Activated naive CD8-positive, alpha-beta T cell (primary cell): ENCODE data around the gene SH2D2A.
A peak's percentile ranks its signal among the peaks of the same experiment; 100 is the strongest.

Source experiments
- H3K27ac Mint-ChIP-seq: one replicate; pipeline ENCODE4 v1.8.0; 2021; ENCODE audit warnings: mixed read lengths
- H3K27me3 Mint-ChIP-seq: one replicate; pipeline ENCODE4 v1.8.0; 2021; ENCODE audit warnings: mixed read lengths
- H3K36me3 Mint-ChIP-seq: one replicate; pipeline ENCODE4 v1.8.0; 2021; ENCODE audit warnings: mixed read lengths
- H3K4me1 Mint-ChIP-seq: one replicate; pipeline ENCODE4 v1.8.0; 2021; ENCODE audit warnings: low read depth, mixed read lengths
- H3K4me3 Mint-ChIP-seq: one replicate; pipeline ENCODE4 v1.8.0; 2021; ENCODE audit warnings: mild to moderate bottlenecking, mixed read lengths
- H3K9me3 Mint-ChIP-seq: one replicate; pipeline ENCODE4 v1.8.0; 2021; ENCODE audit warnings: low read depth, mixed read lengths

SH2D2A gene

GRCh38 chr1:156788136-156788535 lies 28.5 kb downstream of the SH2D2A start:
- Mint-ChIP-seq H3K9me3 (no peaks in the 10 kb centered on the region), H3K4me1 (peaks cover 5% of the 10 kb centered on the region), H3K27me3 (no peaks in the 10 kb centered on the region), H3K4me3 (no peak overlapping the region), H3K27ac (no peak overlapping the region), H3K36me3 (peaks cover 4% of the 10 kb centered on the region)

GRCh38 chr1:156786640-156787039 lies 30.0 kb downstream of the SH2D2A start:
- Mint-ChIP-seq H3K27me3 (no peaks in the 10 kb centered on the region), H3K36me3 (peaks cover 8% of the 10 kb centered on the region), H3K4me1 (peaks cover 14% of the 10 kb centered on the region), H3K4me3 (no peak overlapping the region), H3K27ac (no peak overlapping the region), H3K9me3 (no peaks in the 10 kb centered on the region)

- H3K4me3 Mint-ChIP-seq = no peak overlapping the region
- H3K36me3 Mint-ChIP-seq = peaks cover 13% of the 10 kb centered on the region
- H3K27ac Mint-ChIP-seq = no peak overlapping the region
Observed at GRCh38 chr1:156785458-156785857, 31.2 kb downstream of the SH2D2A start.

GRCh38 chr1:156781585-156782186 lies 35.0 kb downstream of the SH2D2A start:
- H3K4me1 Mint-ChIP-seq = peaks cover 38% of the 10 kb centered on the region
- peaks cover 10% of the 10 kb centered on the region for H3K36me3 Mint-ChIP-seq
- H3K27ac Mint-ChIP-seq = no peak overlapping the region
- no peaks in the 10 kb centered on the region for H3K9me3 Mint-ChIP-seq
- no peaks in the 10 kb centered on the region for H3K27me3 Mint-ChIP-seq
- no peak overlapping the region for H3K4me3 Mint-ChIP-seq

More at GRCh38 chr1:156785458-156785857, 31.2 kb downstream of the SH2D2A start:
- H3K4me1 Mint-ChIP-seq = peaks cover 22% of the 10 kb centered on the region
- no peaks in the 10 kb centered on the region for H3K9me3 Mint-ChIP-seq
- H3K27me3 Mint-ChIP-seq = no peaks in the 10 kb centered on the region

- Mint-ChIP-seq H3K9me3 (no peaks in the 10 kb centered on the region), H3K36me3 (peaks cover 8% of the 10 kb centered on the region), H3K4me3 (no peak overlapping the region), H3K27me3 (no peaks in the 10 kb centered on the region), H3K4me1 (peaks cover 53% of the 10 kb centered on the region), H3K27ac (no peak overlapping the region)
Observed at GRCh38 chr1:156777573-156777972, 39.1 kb downstream of the SH2D2A start.

- peaks cover 55% of the 10 kb centered on the region for H3K4me1 Mint-ChIP-seq
- no peak overlapping the region for H3K4me3 Mint-ChIP-seq
- H3K27ac Mint-ChIP-seq = no peak overlapping the region
- no peaks in the 10 kb centered on the region for H3K9me3 Mint-ChIP-seq
- peaks cover 7% of the 10 kb centered on the region for H3K36me3 Mint-ChIP-seq
- H3K27me3 Mint-ChIP-seq = no peaks in the 10 kb centered on the region
Observed at GRCh38 chr1:156776942-156777341, 39.7 kb downstream of the SH2D2A start.

GRCh38 chr1:156775799-156776198 lies 40.8 kb downstream of the SH2D2A start:
- Mint-ChIP-seq H3K27ac (no peak overlapping the region), H3K9me3 (no peaks in the 10 kb centered on the region), H3K4me1 (peaks cover 52% of the 10 kb centered on the region), H3K27me3 (no peaks in the 10 kb centered on the region), H3K4me3 (peak overlapping the region; percentile 1), H3K36me3 (peaks cover 5% of the 10 kb centered on the region)

GRCh38 chr1:156773607-156774006 lies 43.0 kb downstream of the SH2D2A start:
- no peaks in the 10 kb centered on the region for H3K9me3 Mint-ChIP-seq
- no peaks in the 10 kb centered on the region for H3K27me3 Mint-ChIP-seq
- peaks cover 67% of the 10 kb centered on the region for H3K4me1 Mint-ChIP-seq
- no peak overlapping the region for H3K4me3 Mint-ChIP-seq
- H3K36me3 Mint-ChIP-seq = peaks cover 14% of the 10 kb centered on the region
- no peak overlapping the region for H3K27ac Mint-ChIP-seq

GRCh38 chr1:156772728-156773497 lies 43.7 kb downstream of the SH2D2A start:
- Mint-ChIP-seq H3K4me3 (no peak overlapping the region), H3K36me3 (peaks cover 15% of the 10 kb centered on the region), H3K27ac (no peak overlapping the region), H3K4me1 (peaks cover 66% of the 10 kb centered on the region), H3K27me3 (no peaks in the 10 kb centered on the region), H3K9me3 (no peaks in the 10 kb centered on the region)

GRCh38 chr1:156772222-156772621 lies 44.4 kb downstream of the SH2D2A start:
- Mint-ChIP-seq H3K36me3 (peaks cover 15% of the 10 kb centered on the region), H3K9me3 (no peaks in the 10 kb centered on the region), H3K27ac (no peak overlapping the region), H3K4me1 (peaks cover 60% of the 10 kb centered on the region), H3K27me3 (no peaks in the 10 kb centered on the region), H3K4me3 (no peak overlapping the region)

- H3K9me3 Mint-ChIP-seq = no peaks in the 10 kb centered on the region
- H3K27ac Mint-ChIP-seq = no peak overlapping the region
- H3K27me3 Mint-ChIP-seq = no peaks in the 10 kb centered on the region
- peaks cover 15% of the 10 kb centered on the region for H3K36me3 Mint-ChIP-seq
- H3K4me1 Mint-ChIP-seq = peaks cover 51% of the 10 kb centered on the region
- no peak overlapping the region for H3K4me3 Mint-ChIP-seq
Observed at GRCh38 chr1:156768610-156769295, 47.9 kb downstream of the SH2D2A start.

GRCh38 chr1:156767879-156768604 lies 48.6 kb downstream of the SH2D2A start:
- peaks cover 15% of the 10 kb centered on the region for H3K36me3 Mint-ChIP-seq
- no peaks in the 10 kb centered on the region for H3K27me3 Mint-ChIP-seq
- no peak overlapping the region for H3K27ac Mint-ChIP-seq
- H3K4me1 Mint-ChIP-seq = peaks cover 45% of the 10 kb centered on the region
- no peaks in the 10 kb centered on the region for H3K9me3 Mint-ChIP-seq
- no peak overlapping the region for H3K4me3 Mint-ChIP-seq

GRCh38 chr1:156767101-156767878 lies 49.4 kb downstream of the SH2D2A start, which contains the start of gene PRCC:
Gene PRCC, plus strand, starts transcription at chr1:156767535. Its CDS starts 237 bp downstream, at chr1:156767772.
- Mint-ChIP-seq H3K27ac (no peak within 1 kb of the TSS), H3K9me3 (no peaks in the 10 kb centered on the region), H3K27me3 (no peaks in the 10 kb centered on the region), H3K4me1 (peaks cover 38% of the 10 kb centered on the region), H3K36me3 (peaks cover 15% of the 10 kb centered on the region), H3K4me3 (no peak within 1 kb of the TSS)
